SW480 (cell line): ENCODE results near the gene ARHGEF4.
"Not testable (repeated sequence)": the region's sequence is repeated elsewhere in the genome, so short reads cannot be mapped to it uniquely, and the experiment has no call there.

Source experiments
- DNase-seq: peaks from one replicate; pipeline ENCODE4 v3.0.0-alpha.2; 2016; ENCODE audit warnings: low spot score

Gene ARHGEF4

DNA sequence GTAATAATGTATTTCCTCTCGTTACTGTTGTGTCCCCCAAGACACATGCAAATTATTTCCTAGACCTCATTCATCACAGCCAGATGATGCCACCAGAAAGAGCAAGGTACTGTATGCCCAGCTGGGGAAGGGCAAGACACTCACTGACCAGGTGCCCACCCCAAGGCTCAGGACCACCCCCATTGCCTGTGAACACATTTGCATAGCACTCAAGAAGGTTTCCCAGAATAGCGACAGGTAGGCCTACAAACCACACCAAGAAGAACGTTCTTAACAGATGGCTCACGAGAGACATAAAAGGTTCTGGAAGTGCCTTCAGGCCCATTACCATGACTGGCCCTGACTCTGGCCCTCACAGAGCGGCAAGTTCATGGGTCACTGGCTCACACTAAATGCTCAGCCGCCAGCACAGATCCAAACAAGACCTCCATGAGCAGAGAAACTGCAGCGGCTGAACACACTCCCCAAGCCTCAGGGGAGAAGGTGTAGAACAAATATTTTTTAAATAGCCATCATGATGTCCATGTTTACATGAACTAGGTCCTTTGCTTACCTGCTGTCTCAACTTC lies 212.5 kb downstream of the ARHGEF4 start:
- no peak for DNase-seq

DNA sequence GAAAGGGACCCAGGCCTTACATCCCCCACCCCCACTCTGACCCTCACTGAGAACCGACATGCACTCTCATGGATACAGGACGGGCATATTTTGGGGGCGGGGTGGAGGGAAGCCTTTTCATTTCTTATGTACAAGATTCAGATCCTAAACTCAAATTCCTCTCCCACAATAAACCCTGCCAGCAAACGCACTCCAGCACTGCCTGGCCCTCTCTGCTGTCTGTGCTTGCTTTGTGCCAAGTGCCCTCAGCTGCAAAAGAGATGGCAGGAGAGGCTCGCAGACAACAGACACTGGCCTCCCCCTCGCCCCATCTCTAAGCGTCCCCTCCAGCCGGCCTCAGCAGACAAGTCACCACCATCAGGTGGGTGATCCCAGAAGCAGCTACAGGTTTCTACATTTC lies 214.2 kb downstream of the ARHGEF4 start:
- no peak for DNase-seq

DNA sequence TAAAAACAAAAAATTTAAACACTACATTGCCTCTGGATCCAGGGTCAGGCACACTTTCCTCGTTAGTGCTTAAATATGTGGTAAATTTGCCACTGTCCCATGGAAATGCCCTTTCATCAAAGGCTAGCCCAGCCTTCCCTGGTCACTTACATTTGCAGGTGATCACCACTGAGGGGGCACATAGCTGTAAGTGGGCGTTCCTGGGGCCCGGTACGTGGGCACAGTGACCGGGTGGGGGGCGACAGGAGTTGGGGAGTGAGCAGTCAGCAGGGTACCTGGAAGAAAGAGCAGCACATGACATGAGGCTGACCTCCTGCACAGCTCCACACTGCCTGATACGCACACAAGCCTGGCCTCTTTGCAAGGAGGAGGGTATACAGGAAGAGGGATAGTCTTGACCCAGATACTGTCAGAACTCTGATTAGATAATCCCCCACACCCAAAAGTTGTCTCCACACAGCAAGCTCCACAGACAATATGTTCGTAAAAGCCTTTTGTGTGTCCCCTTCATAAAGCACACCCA lies 216.1 kb downstream of the ARHGEF4 start:
- no peak for DNase-seq

DNA sequence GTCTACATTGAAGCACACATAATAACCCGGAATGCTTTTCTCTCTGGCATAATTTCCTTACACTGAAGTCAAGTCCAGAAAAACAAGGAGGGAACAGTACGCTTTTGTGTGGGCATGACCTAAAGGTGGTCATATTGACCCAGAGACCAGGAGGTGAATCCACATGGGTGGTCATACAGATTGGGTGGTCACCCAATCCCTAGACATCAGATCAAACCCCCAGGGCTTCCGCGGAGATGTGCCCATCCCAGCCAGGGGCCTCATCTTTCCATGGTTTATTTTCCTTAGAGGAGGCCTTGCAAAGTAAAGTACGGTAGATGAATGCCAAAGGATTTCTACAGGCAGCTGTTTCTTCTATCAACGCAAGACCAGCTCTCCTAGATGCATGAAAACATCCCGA lies 217.8 kb downstream of the ARHGEF4 start:
- DNase-seq: no peak

DNA sequence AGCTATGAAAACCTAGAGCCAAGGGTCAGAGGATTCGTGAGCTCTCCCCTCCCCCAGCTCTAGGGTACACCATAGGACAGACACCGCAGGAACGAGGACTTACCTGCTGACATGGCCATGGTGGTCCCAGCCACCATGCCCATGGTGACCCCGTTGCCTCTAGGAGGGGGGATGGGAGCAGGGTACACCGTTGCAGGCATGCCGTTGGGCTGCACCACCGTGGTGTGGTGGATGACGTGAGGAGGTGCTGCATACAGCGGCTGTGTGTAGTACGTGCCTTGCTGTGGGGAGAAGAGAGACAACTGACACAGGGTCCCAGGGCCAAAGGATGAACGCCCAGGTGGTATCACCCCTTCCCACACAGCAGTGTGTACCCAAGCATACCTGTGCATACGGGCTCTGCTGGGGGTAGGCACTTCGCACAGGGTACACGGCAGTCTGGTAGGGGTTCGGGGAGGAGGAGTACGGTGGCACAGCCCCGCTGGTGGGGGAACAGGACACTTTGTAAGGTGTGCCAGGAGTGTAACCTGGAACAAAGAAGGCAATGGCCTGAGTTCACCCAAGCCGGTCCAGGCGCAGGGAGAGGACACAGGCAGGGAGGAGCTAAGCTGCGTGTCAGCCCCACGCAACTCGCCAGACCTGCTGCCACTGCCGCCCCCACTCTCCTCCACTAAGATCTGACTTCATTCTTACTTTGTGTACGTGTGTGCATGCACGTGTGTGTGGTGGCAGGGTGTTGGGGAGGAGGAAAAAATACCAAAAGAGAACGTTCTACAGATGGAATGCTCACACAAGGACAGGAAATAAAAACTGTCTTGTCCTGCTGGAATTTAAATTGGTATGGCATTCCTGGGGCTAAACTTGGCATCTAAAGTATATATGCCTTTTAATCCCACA lies 218.7 kb downstream of the ARHGEF4 start:
- DNase-seq: no peak

DNA sequence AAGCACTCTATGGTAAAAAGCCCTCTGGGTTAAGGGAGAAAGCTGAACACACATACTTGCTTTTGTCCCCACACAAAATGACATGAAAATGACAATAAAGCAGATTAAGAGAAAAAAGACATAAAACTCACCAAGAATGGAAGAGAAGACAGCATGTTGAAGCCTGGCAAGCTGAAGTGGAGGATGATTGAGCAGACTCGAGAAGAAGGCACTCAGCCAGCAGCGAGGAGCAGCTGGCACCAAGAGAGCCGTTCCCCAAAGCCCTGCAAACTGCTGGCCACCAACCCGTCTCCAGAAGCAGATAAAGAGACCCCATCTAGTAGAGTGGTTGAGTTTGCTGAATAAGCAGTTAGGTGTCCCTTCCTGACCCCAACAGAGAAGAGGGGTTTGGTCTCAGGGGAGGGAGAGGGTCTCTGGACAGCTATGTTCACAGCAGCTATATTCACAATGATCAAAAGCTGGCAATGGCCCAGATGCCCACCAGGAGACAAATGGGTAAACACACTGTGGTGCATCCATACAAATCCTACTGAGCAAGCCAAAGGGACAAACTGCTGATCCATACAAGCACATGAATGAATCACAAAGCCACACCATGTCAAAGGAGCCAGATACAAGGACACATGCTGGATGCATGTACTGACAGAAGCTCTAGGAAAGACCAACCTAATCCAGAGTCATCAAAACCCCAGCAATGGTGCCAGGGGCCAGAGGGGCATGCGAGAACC lies 219.7 kb downstream of the ARHGEF4 start:
- DNase-seq: no peak

DNA sequence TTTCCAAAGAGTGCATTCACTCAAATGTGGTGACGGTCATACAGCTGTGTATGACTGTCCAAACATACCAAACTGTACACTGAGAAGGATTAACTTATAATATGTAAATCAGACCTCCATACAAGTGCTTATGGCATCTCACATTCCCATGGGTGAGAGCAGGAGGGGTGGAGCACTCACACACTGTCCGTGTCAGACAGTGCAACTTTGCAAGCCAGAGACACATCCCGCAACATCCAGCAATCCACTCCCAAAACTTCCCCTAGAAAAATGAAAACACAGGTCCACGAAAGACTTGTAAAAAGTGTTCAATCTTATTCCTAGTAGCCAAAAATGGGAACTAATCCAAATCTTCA lies 220.2 kb downstream of the ARHGEF4 start:
- DNase-seq: no peak

DNA sequence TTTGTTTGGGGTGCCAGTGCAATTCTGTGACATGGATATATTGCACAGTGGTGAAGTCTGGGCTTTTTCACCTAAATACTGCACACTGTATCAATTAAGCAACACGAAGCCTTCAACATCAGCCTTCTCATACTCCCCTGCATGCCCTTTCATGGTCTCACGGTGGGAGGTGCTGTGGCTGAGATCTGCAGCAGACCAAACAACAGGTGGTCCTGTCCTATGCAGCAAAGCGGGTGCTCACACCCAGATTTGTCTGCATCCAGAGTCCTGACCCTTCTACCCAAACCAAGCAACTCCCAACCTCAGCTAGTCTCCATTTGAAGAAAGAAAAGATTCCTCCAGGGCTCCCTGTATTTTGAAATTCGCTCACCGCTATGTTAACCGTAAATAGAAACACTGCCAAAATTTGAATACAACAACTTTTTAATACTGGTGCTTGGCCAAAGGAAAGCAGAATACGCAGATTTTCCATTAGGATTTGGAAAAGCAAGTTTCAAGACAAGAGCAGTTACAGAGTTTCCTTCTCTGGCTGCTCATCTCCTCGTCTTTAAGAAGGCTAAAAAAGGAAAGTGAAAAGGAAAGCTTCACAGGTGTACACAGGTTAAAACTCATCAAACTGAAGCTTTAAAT lies 221.6 kb downstream of the ARHGEF4 start:
- DNase-seq: no peak

DNA sequence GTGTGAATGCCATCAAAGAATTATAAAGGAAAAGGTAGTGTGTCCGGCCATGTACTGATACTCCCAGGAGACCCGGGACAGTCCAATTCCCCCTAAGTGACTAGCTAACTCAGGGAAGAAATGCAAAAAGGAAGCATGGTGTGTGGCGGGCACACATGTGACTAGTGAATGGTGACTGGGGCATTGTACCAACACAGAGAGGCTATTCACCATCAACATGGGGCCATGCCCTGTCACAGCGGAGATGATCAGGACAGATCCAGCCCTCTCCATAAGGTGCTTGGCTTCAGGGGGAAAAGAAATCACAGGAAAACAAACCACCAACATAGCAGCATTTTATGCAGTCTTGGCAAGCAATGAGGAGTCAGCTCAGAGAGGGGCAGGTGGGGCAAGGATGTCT lies 222.2 kb downstream of the ARHGEF4 start:
- DNase-seq: no peak

DNA sequence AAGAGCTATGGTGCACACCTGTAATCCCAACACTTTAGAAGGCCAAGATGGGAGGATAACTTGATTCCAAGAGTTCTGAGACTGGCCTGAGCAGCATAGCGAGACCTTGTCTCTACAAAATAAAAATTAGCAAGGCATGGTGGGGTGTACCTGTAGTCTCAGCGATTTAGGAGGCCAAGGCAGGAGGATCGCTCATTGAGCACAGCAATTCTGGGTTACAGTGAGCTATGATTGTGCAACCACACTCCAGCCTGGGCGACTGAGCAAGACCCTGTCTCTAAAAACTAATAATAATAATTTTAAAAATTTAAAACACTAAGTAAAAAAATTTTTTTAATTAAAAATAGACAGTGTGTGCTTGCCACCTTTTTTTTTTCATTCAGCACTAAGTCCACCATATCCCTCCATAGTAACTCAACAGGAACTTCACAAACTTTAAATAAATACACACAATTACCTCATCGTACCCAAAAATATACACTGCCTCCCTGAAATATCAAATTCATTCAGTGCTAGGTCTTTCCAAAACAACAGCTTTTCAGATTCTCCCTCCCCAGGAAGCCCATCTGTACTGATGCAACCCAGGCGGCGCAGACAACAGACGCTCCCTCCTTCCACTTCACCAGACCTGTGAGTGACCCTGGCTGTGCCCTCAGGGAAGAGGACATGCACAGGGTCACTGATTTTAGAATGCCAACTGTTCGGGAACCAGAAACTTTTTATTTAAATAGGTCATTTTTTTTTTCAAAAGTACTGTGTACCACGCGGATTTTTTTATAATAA lies 227.0 kb downstream of the ARHGEF4 start:
- DNase-seq: no peak

DNA sequence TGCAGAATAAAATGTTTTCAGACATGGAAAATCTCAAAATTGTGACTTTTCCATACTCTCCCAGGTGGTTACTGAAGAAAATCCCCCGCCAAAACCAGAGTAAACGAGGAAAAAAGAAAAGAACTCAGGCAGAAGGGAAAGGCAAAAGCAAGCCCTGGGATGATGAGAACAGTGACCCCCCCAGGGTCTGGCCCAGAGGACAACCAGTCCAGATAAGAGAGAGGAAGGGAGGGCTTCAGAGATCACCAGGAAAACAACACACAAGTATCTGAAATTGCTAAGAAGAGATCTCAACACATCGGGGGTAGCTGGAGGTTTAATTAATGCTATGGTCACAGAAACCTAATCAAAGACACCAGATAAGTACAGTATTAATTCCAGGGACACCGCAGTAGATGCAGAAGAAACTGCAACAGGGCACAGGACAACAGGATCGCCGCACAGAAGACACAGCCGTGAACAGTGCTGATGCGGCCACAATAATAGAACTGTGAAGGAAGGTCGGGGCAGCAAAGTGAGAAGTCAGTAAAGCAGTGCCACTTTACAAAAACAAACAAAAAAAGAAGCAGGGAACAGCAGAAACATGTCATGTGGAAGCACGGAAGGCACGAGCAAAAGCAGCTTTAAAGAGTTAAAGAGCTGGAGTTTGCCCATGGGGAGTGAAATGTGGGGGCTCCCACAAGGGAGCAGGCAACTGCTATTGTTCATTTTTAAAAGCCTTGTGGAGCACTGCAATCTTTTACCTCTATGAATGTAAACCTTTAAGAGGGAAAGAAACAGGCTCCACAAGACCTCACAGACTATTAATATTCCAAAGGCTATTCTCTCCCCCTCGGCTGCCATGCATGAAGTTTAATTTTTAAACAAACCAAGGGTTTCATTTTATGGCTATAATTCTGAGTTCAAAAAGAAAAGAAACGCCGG lies 228.1 kb downstream of the ARHGEF4 start:
- no peak for DNase-seq

DNA sequence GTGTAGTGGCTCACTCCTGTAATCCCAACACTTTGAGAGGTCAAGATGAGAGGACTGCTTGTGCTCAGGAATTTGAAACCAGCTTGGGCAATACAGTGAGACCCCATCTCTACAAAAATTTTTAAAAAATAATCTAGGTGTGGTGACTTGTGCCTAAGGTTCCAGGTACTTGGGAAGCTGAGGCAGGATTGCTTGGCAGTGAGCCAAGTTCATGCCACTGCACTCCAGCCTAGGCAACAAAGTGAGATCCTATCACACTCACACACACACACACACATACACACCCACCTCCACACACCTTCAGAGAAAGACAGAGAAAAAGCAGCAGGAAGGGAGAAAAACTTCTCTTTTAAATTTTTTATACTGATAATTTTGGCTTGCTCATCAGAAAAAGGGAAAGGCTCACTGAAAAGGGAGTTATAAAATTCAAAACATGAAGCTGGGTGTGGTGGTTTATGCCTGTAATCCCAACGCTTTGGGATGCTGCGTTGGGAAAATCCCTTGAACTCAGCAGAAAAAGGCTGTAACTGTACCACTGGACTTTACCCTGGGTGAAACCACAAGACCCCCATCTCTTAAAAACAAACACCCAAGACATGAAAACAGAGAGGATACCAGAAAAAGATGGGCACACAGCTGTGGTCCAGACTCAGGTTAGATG lies 230.9 kb downstream of the ARHGEF4 start:
- no peak for DNase-seq

DNA sequence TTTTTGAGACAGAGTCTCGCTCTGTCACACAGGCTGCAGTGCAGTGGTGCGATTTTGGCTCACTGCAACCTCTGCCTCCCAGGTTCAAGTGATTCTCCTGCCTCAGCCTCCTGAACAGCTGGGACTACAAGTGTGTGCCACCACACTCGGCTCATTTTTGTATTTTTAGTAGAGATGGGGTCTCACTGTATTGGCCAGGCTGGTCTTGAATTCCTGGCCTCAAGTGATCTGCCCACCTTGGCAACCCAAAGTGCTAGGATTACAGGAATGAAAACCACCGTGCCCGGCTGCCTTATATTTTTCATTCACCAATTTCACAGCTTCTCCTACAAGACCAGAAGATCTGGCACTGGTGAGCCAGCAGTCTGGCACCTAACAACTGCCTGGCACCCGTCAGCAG lies 231.5 kb downstream of the ARHGEF4 start:
- DNase-seq: not testable (repeated sequence)

DNA sequence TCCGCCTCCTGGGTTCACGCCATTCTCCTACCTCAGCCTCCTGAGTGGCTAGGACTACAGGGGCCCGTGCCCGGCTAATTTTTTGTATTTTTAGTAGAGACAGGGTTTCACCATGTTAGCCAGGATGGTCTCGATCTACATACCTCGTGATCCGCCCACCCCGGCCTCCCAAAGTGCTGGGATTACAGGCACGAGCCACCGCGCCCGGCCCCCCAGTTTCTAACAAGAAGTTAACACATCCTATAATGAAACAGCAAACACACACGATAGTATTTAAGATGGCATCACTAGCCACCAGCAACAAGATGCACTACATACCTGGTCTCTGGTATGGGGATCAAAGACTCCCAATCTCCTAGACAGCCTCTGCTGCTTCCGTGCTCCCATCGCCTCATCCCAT lies 238.9 kb downstream of the ARHGEF4 start:
- DNase-seq: not testable (repeated sequence)

DNA sequence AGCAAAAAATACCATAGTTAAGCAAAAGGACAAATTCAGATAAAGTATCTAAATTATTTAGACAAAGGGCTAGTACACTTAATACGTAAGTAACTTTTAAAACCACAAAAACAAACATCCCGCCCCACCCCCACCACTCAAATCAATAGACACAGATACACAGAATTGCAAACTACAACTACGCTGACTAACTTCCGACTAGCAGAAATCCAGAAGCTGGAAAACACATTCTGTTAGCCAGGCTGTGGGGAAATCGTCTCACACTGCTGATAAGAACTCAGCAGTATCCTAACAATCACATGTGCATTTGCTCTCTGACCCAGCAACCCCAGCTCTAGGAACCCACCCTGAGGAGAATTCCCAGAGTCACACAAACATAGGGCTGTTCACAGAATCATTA lies 240.0 kb downstream of the ARHGEF4 start:
- DNase-seq: no peak

DNA sequence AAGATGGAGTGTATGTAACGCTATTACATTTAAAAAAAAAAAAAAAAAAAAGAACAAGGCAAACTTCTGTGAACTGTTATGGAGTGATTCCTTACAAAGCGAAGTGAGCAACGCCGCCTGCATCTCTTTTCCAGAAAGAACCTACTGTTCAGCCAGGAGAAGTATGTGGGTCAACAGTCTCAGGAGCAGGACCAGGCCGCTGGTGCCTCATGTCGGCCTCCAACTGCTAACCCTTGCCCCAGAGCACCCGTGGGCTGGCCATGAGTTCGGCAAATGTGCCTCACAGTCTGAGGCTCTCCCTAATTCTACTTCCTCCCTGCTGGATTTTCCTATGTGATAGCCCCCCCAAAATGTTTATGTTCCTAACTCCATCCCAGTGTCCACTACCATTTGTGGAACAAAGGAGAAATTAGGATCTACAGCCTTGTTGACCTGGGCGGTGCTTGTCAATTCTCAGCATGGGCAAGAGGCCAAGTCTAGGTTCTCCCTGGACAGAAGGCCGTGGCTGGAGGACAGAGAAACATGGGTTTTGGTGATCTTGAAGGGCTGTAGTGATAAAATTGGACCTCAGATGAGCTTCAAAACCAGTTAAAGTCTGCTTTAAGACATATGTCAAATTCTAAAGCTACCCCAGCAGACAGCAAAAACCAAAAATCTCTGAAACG lies 240.6 kb downstream of the ARHGEF4 start:
- no peak for DNase-seq

DNA sequence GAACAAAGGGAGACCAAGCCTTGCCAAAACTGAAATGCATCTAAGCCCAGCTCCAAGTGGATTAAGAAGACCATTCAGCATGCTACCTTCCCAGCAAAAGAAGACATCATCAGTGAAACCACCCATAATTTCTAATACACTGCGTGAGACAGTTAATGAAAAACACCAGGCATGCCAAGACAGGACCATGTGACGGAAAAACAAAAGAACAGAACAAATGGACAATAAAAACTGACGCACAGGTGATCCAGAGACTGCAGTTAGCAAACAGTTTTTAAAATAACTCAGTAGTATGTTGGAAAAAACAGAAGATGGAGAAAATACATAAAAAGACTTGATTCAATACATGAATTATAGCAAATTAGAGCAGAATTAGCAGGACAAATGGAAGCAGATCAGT lies 241.3 kb downstream of the ARHGEF4 start:
- no peak for DNase-seq

DNA sequence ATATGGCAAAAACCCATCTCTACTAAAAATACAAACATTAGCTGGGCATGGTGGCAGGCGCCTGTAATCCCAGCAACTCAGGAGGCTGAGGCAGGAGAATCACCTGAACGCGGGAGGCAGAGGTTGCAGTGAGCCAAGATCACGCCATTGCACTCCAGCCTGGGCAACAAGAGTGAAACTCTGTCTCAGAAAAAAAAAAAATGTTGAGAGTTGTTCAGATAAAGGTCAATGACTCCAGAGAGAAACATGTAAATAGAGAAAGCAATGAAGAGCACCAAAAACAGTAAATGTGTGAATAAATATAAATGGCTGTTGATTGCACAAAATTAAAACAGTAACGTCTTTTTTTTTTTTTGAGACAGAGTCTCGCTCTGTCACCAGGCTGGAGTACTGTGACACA lies 243.2 kb downstream of the ARHGEF4 start:
- not testable (repeated sequence) for DNase-seq

DNA sequence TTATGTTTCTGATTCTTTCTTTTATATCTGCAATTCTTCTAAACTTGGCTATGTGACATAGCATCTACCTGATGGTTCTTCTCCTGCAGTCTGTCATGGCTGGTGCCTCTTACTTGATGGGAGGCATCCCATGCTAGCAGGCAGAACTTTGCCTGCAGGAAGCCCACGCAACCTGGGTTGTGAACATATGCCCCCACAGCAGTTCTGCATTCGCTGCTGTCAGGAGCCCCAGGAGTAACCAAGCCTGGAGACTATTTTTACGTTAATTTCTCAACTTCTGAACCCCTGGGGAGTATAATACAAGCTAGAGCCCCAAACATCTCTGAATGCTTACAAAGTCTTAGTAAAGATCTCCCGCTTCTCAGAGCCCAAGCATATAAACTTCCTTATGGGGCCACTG lies 244.5 kb downstream of the ARHGEF4 start:
- DNase-seq: no peak
